Hepatocyte (in vitro differentiated cells): Measurements from ENCODE around the gene UBE2Q1. TPM values are rescaled to one million over a fixed set of nuclear protein-coding genes. Genes with fewer than 3 reads are reported as not detected.
A peak's percentile ranks its signal among the peaks of the same experiment; 100 is the strongest.

ENCODE experiments used
- DNase-seq: peaks from one replicate; pipeline ENCODE4 v3.0.0-alpha.2; 2016; ENCODE audit warnings: low spot score
- H2AFZ ChIP-seq: fragments of 200-600 bp; sonication (generic); 2 replicates; pipeline ENCODE4 v1.6.0; 2016; ENCODE audit warnings: antibody characterized with exemption, mild to moderate bottlenecking
- H3K27ac ChIP-seq: fragments of 200-600 bp; sonication (generic); 2 replicates; pipeline ENCODE4 v1.5.1; 2016; ENCODE audit warnings: mild to moderate bottlenecking
- H3K27me3 ChIP-seq: fragments of 200-600 bp; sonication (generic); 2 replicates; pipeline ENCODE4 v1.6.1; 2016
- H3K36me3 ChIP-seq: fragments of 200-600 bp; sonication (generic); replicated peaks from 2 replicates; pipeline ENCODE4 v1.5.1; 2016; ENCODE audit warnings: low read depth; ENCODE audit not compliant: insufficient read depth
- H3K4me1 ChIP-seq: fragments of 200-600 bp; sonication (generic); 2 replicates; pipeline ENCODE4 v1.5.1; 2016; ENCODE audit warnings: mild to moderate bottlenecking, moderate library complexity; ENCODE audit not compliant: insufficient read depth
- H3K4me2 ChIP-seq: fragments of 200-600 bp; sonication (generic); 2 replicates; pipeline ENCODE4 v1.6.0; 2016
- H3K4me3 ChIP-seq: fragments of 200-600 bp; sonication (generic); 2 replicates; pipeline ENCODE4 v1.5.1; 2016; ENCODE audit warnings: mild to moderate bottlenecking
- H3K79me2 ChIP-seq: fragments of 200-600 bp; sonication (generic); 2 replicates; pipeline ENCODE4 v1.6.0; 2017; ENCODE audit warnings: mild to moderate bottlenecking
- H3K9me2 ChIP-seq: fragments of 200-600 bp; sonication (generic); replicated peaks from 2 replicates; pipeline ENCODE4 v1.6.0; 2017; ENCODE audit warnings: mild to moderate bottlenecking; ENCODE audit not compliant: insufficient read depth
- H3K9me3 ChIP-seq: fragments of 200-600 bp; sonication (generic); 2 replicates; pipeline ENCODE4 v1.5.1; 2016; ENCODE audit warnings: low read depth, mild to moderate bottlenecking
- H4K20me1 ChIP-seq: fragments of 200-600 bp; sonication (generic); 2 replicates; pipeline ENCODE4 v1.6.0; 2016; ENCODE audit warnings: mild to moderate bottlenecking; ENCODE audit not compliant: insufficient read depth, poor library complexity, severe bottlenecking
- EZH2 ChIP-seq: fragments of 200-600 bp; sonication (generic); IDR thresholded peaks from 2 replicates; pipeline ENCODE4 v1.6.1; 2016; ENCODE audit warnings: antibody characterized with exemption, mild to moderate bottlenecking, borderline replicate concordance
- EZH2phosphoT487 ChIP-seq: fragments of 200-600 bp; sonication (generic); IDR thresholded peaks from one replicate; pipeline ENCODE4 v1.6.1; 2018; ENCODE audit warnings: antibody characterized with exemption, mild to moderate bottlenecking, low read depth, moderate library complexity; ENCODE audit not compliant: unreplicated experiment, severe bottlenecking
- WGBS: methylation state at CpG from one replicate; pipeline ENCODE4 v1.1.6; 2016; ENCODE audit warnings: low lambda C conversion rate; ENCODE audit errors: missing lambda C conversion rate; 5-methylcytosine and 5-hydroxymethylcytosine counted together
- polyA plus RNA-seq: library from polyadenylated mRNA; unstranded; fragments of >200 nt; fragmentation: Nextera tagmentation; extraction: Ambion mirVana; gene quantifications from 2 replicates; pipeline ENCODE4 v1.2.1, GENCODE V29; 2016
- total RNA-seq: library from RNA; depleted of rRNA; stranded (reverse); fragments of >200 nt; gene quantifications from 2 replicates; pipeline ENCODE4 v1.2.3, GENCODE V29; 2014
- TF ChIP-seq, protein P1 (sequence below): fragments of 200-600 bp; sonication (generic); IDR thresholded peaks from 2 replicates; pipeline ENCODE4 v1.5.1; 2016; ENCODE audit warnings: antibody characterized with exemption, mild to moderate bottlenecking; ENCODE audit not compliant: poor library complexity

The UBE2Q1 gene
- total and polyA plus RNA-seq, 2 experiments from 2014 or later, result 46.9 to 60.3 TPM

DNA sequence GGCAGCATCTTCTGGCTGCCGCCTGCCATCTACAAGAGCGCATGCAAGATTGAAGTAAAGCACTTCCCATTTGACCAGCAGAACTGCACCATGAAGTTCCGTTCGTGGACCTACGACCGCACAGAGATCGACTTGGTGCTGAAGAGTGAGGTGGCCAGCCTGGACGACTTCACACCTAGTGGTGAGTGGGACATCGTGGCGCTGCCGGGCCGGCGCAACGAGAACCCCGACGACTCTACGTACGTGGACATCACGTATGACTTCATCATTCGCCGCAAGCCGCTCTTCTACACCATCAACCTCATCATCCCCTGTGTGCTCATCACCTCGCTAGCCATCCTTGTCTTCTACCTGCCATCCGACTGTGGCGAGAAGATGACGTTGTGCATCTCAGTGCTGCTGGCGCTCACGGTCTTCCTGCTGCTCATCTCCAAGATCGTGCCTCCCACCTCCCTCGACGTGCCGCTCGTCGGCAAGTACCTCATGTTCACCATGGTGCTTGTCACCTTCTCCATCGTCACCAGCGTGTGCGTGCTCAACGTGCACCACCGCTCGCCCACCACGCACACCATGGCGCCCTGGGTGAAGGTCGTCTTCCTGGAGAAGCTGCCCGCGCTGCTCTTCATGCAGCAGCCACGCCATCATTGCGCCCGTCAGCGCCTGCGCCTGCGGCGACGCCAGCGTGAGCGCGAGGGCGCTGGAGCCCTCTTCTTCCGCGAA, 12.9 kb upstream of the UBE2Q1 start:
- Histone ChIP-seq H3K4me2 (no peak overlapping the region), H2AFZ (no peak overlapping the region), H3K27me3 (peaks cover 16% of the 10 kb centered on the region), H3K4me3 (no peak overlapping the region), H3K27ac (no peak overlapping the region), H3K9me2 (no peaks in the 10 kb centered on the region), H3K9me3 (no peaks in the 10 kb centered on the region), H3K4me1 (no peaks in the 10 kb centered on the region), H4K20me1 (no peaks in the 10 kb centered on the region), H3K79me2 (no peaks in the 10 kb centered on the region), H3K36me3 (no peaks in the 10 kb centered on the region)
- no peak for DNase-seq
- TF ChIP-seq EZH2phosphoT487 (no peak), EZH2 (no peak)
- TF ChIP-seq, protein P1, sequence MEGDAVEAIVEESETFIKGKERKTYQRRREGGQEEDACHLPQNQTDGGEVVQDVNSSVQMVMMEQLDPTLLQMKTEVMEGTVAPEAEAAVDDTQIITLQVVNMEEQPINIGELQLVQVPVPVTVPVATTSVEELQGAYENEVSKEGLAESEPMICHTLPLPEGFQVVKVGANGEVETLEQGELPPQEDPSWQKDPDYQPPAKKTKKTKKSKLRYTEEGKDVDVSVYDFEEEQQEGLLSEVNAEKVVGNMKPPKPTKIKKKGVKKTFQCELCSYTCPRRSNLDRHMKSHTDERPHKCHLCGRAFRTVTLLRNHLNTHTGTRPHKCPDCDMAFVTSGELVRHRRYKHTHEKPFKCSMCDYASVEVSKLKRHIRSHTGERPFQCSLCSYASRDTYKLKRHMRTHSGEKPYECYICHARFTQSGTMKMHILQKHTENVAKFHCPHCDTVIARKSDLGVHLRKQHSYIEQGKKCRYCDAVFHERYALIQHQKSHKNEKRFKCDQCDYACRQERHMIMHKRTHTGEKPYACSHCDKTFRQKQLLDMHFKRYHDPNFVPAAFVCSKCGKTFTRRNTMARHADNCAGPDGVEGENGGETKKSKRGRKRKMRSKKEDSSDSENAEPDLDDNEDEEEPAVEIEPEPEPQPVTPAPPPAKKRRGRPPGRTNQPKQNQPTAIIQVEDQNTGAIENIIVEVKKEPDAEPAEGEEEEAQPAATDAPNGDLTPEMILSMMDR, result no peak
- WGBS, result 97% methylated on average over 59 of the region's 59 CpGs

DNA sequence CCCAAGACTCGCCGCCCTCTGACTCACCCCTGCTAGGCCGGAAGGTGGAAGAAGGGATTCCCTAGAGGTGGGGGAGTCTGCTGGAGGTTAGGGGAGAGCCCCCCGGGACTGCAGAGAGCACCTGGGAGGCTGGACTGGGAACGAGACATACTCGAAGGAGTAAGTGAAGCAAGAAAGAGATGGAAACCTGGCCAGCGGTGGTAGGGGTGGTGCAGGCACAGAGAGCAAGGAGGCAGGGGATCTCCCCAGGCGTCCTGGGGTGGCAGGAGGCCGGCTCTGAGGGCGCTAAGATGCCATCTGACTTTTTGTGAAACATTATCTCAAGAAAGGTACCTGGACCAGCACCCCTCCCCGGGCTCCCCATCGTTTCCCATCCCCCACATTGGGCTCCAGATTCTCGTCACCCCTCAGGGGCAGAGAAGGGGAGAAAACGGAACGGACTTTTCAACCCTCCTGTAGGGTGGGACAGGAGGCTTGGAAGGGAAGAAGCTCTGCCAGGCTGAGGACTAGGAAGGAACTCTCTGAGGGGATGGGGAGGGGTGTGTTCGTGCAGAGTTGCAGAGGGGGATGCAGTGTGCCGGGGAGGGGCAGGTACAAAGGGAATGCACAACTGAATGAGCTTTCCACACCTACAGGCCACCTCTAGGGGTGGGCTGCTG, 9.8 kb upstream of the UBE2Q1 start:
- 57% methylated on average over 17 of the region's 17 CpGs for WGBS
- DNase-seq, result no peak

DNA sequence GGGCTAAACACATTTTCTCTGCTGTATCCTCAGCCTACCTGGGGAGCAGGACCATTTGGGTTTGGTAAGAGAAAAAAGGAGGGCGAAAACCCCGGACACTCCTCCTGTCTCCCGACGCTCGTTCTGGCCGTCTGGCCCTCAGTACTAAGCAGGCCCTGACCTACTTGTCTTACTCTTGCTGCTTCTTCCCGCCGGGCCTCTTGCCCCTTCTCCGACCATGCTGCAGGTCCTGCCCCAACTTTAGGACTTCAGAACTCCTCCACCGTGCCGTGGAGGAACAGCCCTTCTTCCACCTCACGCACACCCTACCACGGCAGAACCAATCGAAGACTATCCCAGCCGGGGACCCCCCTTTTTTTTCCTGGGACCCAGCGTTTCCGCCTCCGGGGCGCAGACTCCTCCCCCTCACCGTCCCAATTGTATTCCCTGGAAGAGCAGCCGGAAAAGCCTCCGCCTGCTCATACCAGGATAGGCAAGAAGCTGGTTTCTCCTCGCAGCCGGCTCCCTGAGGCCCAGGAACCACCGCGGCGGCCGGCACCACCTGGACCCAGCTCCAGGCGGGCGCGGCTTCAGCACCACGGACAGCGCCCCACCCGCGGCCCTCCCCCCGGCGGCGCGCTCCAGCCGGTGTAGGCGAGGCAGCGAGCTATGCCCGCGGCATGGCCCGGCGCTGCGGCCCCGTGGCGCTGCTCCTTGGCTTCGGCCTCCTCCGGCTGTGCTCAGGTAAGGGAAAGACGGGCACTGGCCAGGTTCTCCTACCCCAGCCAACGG, 9.1 kb upstream of the UBE2Q1 start, which contains the start of gene CHRNB2:
CHRNB2 (plus strand) TSS at position 393 of the 771 bp plus-strand sequence; CDS start at position 660, 267 bp downstream.
- WGBS, result 6% methylated on average over 52 of the region's 53 CpGs
- Histone ChIP-seq H3K4me3 (peak within 1 kb of the TSS; percentile 3), H3K4me1 (no peaks in the 10 kb centered on the region)

More for the DNA sequence above, 9.8 kb upstream of the UBE2Q1 start:
- Histone ChIP-seq H3K4me1 (no peaks in the 10 kb centered on the region), H2AFZ (no peak overlapping the region), H3K4me2 (peak overlapping the region; percentile 89), H3K9me3 (no peaks in the 10 kb centered on the region), H3K27me3 (peaks cover 26% of the 10 kb centered on the region), H3K36me3 (no peaks in the 10 kb centered on the region), H3K27ac (no peak overlapping the region), H3K9me2 (no peaks in the 10 kb centered on the region), H3K79me2 (no peaks in the 10 kb centered on the region), H4K20me1 (no peaks in the 10 kb centered on the region), H3K4me3 (no peak overlapping the region)
- TF ChIP-seq, protein P1, result no peak
- TF ChIP-seq EZH2phosphoT487 (no peak), EZH2 (no peak)

More for the DNA sequence above, 9.1 kb upstream of the UBE2Q1 start, which contains the start of gene CHRNB2:
- no peaks in the 10 kb centered on the region for H4K20me1 ChIP-seq
- peaks cover 26% of the 10 kb centered on the region for H3K27me3 ChIP-seq
- TF ChIP-seq, protein P1, result no peak
- no peak for TF ChIP-seq EZH2phosphoT487
- TF ChIP-seq EZH2, result no peak
- no peaks in the 10 kb centered on the region for H3K9me3 ChIP-seq
- H2AFZ ChIP-seq, result no peak within 1 kb of the TSS
- H3K36me3 ChIP-seq, result no peaks in the 10 kb centered on the region
- H3K9me2 ChIP-seq, result no peaks in the 10 kb centered on the region
- H3K79me2 ChIP-seq, result no peaks in the 10 kb centered on the region
- peak within 1 kb of the TSS; percentile 89 for H3K4me2 ChIP-seq
- no peak within 1 kb of the TSS for H3K27ac ChIP-seq
- peak; percentile 84 for DNase-seq
